Astrocyte (in vitro differentiated cells and primary cell): ENCODE measurements around the gene NFKB1. TPM values are rescaled to one million over a fixed set of nuclear protein-coding genes. Genes with fewer than 3 reads are reported as not detected.
A peak's percentile ranks its signal among the peaks of the same experiment; 100 is the strongest.

Experiments
- DNase-seq: peaks from one replicate; pipeline ENCODE4 v3.0.0-alpha.2; 2010; ENCODE audit warnings: low read depth
- FAIRE-seq: peaks from 2 replicates; lab custom pipeline; 2011; peaks lifted over from hg19 to GRCh38; lab: Jason Lieb, UNC
- H2AFZ ChIP-seq: 2 replicates; pipeline ENCODE4 v1.6.0; 2012; ENCODE audit warnings: low read depth, low read length, inconsistent platforms
- H3K27ac ChIP-seq: 2 replicates; pipeline ENCODE4 v1.5.1; 2011; ENCODE audit warnings: low read depth, low read length, inconsistent platforms
- H3K27me3 ChIP-seq: 2 replicates; pipeline ENCODE4 v1.6.0; 2011; ENCODE audit warnings: low read length, inconsistent platforms; ENCODE audit not compliant: insufficient read depth
- H3K36me3 ChIP-seq: 2 replicates; pipeline ENCODE4 v1.5.1; 2011; ENCODE audit warnings: low read length, inconsistent platforms; ENCODE audit not compliant: insufficient read depth
- H3K4me1 ChIP-seq: 2 replicates; pipeline ENCODE4 v1.5.1; 2011; ENCODE audit warnings: low read length, inconsistent platforms; ENCODE audit not compliant: insufficient read depth
- H3K4me2 ChIP-seq: 2 replicates; pipeline ENCODE4 v1.6.0; 2012; ENCODE audit warnings: low read length, inconsistent platforms
- H3K4me3 ChIP-seq: 2 replicates; pipeline ENCODE4 v1.5.1; 2011; ENCODE audit warnings: low read depth, mild to moderate bottlenecking, low read length, inconsistent platforms; ENCODE audit not compliant: insufficient read depth
- H3K79me2 ChIP-seq: 2 replicates; pipeline ENCODE4 v1.6.0; 2012; ENCODE audit warnings: mild to moderate bottlenecking, low read length, inconsistent platforms; ENCODE audit not compliant: insufficient read depth
- H3K9ac ChIP-seq: 2 replicates; pipeline ENCODE4 v1.6.0; 2012; ENCODE audit warnings: mild to moderate bottlenecking, low read length, inconsistent platforms
- H3K9me3 ChIP-seq: 2 replicates; pipeline ENCODE4 v1.5.1; 2012; ENCODE audit warnings: low read depth, mild to moderate bottlenecking, low read length, inconsistent platforms; ENCODE audit not compliant: insufficient read depth
- H4K20me1 ChIP-seq: 2 replicates; pipeline ENCODE4 v1.6.0; 2012; ENCODE audit warnings: low read length, inconsistent platforms; ENCODE audit not compliant: insufficient read depth
- H3K27ac Mint-ChIP-seq: one replicate; pipeline ENCODE4 v1.8.0; 2021; ENCODE audit warnings: mild to moderate bottlenecking, mixed read lengths; ENCODE audit not compliant: unreplicated experiment
- H3K27me3 Mint-ChIP-seq: one replicate; pipeline ENCODE4 v1.8.0; 2021; ENCODE audit warnings: low read depth, mixed read lengths; ENCODE audit not compliant: unreplicated experiment
- H3K36me3 Mint-ChIP-seq: one replicate; pipeline ENCODE4 v1.8.0; 2021; ENCODE audit warnings: low read depth, mixed read lengths; ENCODE audit not compliant: unreplicated experiment
- H3K4me1 Mint-ChIP-seq: one replicate; pipeline ENCODE4 v1.8.0; 2021; ENCODE audit warnings: low read depth, mixed read lengths; ENCODE audit not compliant: unreplicated experiment
- H3K4me3 Mint-ChIP-seq: one replicate; pipeline ENCODE4 v1.8.0; 2021; ENCODE audit warnings: mild to moderate bottlenecking, moderate library complexity, mixed read lengths; ENCODE audit not compliant: unreplicated experiment
- H3K9me3 Mint-ChIP-seq: one replicate; pipeline ENCODE4 v1.8.0; 2021; ENCODE audit warnings: mild to moderate bottlenecking, mixed read lengths; ENCODE audit not compliant: unreplicated experiment
- EZH2 ChIP-seq: IDR thresholded peaks from 2 replicates; pipeline ENCODE4 v1.6.1; 2012; ENCODE audit warnings: mild to moderate bottlenecking, low read length, inconsistent platforms; ENCODE audit not compliant: insufficient read depth
- total RNA-seq: library from RNA; stranded (reverse); gene quantifications from 2 replicates; pipeline ENCODE4 v1.2.1, GENCODE V29; 2021
- TF ChIP-seq, protein P1 (sequence below): IDR thresholded peaks from 2 replicates; pipeline ENCODE4 v1.5.1; 2011; ENCODE audit warnings: low read depth, mild to moderate bottlenecking, inconsistent platforms, low read length, moderate library complexity; ENCODE audit not compliant: insufficient read depth

Gene NFKB1
- total RNA-seq, 1 donor from 2014 or later = 19.9 TPM

DNA sequence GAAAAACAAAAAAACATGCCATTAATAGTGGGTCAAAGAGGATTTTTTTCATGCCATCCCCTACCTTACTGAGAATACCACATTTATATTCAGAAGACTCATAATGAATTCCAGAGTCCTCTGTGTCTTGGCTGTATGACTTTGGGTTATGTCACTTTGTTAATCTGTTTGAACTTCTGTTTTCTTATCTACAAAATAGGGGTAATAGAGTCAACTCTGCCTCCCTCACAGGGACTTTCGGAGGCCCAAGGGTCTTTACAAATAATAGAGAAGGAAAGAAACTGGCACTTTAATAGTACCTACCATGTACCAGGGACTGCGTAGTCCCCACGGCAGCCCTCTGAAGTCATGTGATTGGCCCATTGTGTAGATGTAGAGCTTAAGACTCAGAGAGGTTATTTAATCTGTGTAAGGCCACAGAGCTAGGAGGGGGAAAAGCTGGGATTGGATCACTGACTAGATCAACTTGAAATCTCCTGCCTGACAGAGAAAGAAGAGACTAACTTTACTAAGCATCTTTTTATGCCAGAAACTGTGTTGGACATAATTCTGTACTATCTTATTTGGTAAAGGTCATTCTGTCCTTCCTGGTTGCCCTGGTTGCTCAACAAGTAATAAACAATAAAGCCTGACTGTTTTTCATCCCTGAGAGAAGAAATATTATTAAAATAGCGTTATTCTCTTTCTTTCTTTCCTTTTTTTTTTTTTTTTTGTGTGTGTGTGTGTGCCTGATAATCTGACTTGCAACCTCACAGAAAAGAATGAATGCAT, 59.6 kb downstream of the NFKB1 start:
- Histone ChIP-seq H3K79me2 (no peaks in the 10 kb centered on the region), H2AFZ (no peak overlapping the region), H3K9ac (no peak overlapping the region), H3K9me3 (no peaks in the 10 kb centered on the region), H3K4me2 (no peak overlapping the region), H3K4me3 (no peak overlapping the region), H3K36me3 (no peaks in the 10 kb centered on the region), H3K27me3 (no peaks in the 10 kb centered on the region), H4K20me1 (peaks cover 25% of the 10 kb centered on the region), H3K27ac (no peak overlapping the region), H3K4me1 (peaks cover 10% of the 10 kb centered on the region)
- FAIRE-seq (no peak), DNase-seq (no peak)
- Mint-ChIP-seq H3K27ac (no peak overlapping the region), H3K36me3 (peaks cover 12% of the 10 kb centered on the region), H3K9me3 (peaks cover 1% of the 10 kb centered on the region), H3K4me1 (peaks cover 13% of the 10 kb centered on the region), H3K27me3 (no peaks in the 10 kb centered on the region), H3K4me3 (no peak overlapping the region)
- TF ChIP-seq, protein P1, sequence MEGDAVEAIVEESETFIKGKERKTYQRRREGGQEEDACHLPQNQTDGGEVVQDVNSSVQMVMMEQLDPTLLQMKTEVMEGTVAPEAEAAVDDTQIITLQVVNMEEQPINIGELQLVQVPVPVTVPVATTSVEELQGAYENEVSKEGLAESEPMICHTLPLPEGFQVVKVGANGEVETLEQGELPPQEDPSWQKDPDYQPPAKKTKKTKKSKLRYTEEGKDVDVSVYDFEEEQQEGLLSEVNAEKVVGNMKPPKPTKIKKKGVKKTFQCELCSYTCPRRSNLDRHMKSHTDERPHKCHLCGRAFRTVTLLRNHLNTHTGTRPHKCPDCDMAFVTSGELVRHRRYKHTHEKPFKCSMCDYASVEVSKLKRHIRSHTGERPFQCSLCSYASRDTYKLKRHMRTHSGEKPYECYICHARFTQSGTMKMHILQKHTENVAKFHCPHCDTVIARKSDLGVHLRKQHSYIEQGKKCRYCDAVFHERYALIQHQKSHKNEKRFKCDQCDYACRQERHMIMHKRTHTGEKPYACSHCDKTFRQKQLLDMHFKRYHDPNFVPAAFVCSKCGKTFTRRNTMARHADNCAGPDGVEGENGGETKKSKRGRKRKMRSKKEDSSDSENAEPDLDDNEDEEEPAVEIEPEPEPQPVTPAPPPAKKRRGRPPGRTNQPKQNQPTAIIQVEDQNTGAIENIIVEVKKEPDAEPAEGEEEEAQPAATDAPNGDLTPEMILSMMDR = no peak
- no peak for TF ChIP-seq EZH2

DNA sequence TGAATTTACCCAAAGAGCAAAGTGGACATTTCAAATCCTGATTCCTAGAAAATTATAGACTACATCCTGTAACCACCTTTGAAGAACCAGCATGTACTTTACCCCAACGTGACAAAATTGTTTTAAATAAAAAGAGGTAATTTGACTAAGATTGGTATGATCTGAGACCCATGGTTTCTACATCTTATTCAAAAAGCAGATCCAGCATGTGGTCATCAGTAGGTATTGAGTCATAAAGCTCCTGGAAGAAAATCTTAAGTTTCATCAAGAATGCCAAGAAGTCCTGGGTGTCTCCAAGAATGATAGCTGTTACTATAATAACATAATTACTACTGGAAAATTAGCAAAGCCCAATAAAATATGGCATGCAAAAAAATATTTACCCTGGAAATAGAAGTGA, 61.8 kb downstream of the NFKB1 start:
- H3K27ac ChIP-seq = no peak overlapping the region
- no peak overlapping the region for H3K4me3 ChIP-seq
- H3K4me1 ChIP-seq = peaks cover 10% of the 10 kb centered on the region
- peaks cover 35% of the 10 kb centered on the region for H4K20me1 ChIP-seq
- Mint-ChIP-seq H3K36me3 (peaks cover 12% of the 10 kb centered on the region), H3K4me3 (no peak overlapping the region), H3K27me3 (no peaks in the 10 kb centered on the region), H3K27ac (no peak overlapping the region), H3K4me1 (peaks cover 13% of the 10 kb centered on the region), H3K9me3 (peaks cover 1% of the 10 kb centered on the region)
- H3K4me2 ChIP-seq = no peak overlapping the region
- TF ChIP-seq EZH2 = no peak
- TF ChIP-seq, protein P1 = no peak
- no peak overlapping the region for H3K9ac ChIP-seq
- H3K9me3 ChIP-seq = no peaks in the 10 kb centered on the region
- peaks cover 3% of the 10 kb centered on the region for H3K36me3 ChIP-seq
- FAIRE-seq (peak; percentile 47), DNase-seq (no peak)
- H3K79me2 ChIP-seq = no peaks in the 10 kb centered on the region
- H2AFZ ChIP-seq = no peak overlapping the region
- H3K27me3 ChIP-seq = no peaks in the 10 kb centered on the region
